GM12878 (cell line): ENCODE data around the gene TSSK2. TPM values are rescaled to one million over a fixed set of nuclear protein-coding genes. Genes with fewer than 3 reads are reported as not detected.

Experiments used
- ATAC-seq: fragments of 200-7000 bp; cut with Tn5 transposase; 3 replicates; pipeline ENCODE4 v1.9.1; 2020; ENCODE audit warnings: mild to moderate bottlenecking, moderate library complexity
- BruUV-seq: library from RNA; stranded (reverse); fragments of 400-500 nt; replicated peaks from 2 replicates; lab custom pipeline; 2021; lab: Mats Ljungman, UMichigan
- CTCF ChIA-PET: fragments of 300-600 bp; sonication (Branson Sonifier 250); formaldehyde crosslinking; extraction: SDS; loops from one replicate; lab custom pipeline; 2021; ENCODE audit warnings: inconsistent platforms; lab: Yijun Ruan, JAX
- POLR2A ChIA-PET: fragments of 350-600 bp; formaldehyde crosslinking; extraction: SDS; loops from one replicate; lab custom pipeline; 2021; ENCODE audit warnings: inconsistent platforms; lab: Charles Lee
- RAD21 ChIA-PET: fragments of 300-600 bp; sonication (Branson Sonifier 250); formaldehyde crosslinking; loops from one replicate; lab custom pipeline; 2023; ENCODE audit warnings: antibody characterized with exemption; ENCODE audit not compliant: unreplicated experiment; lab: Charles Lee
- SMC1A ChIA-PET: fragments of 300-600 bp; sonication (Branson Sonifier 250); formaldehyde crosslinking; loops from one replicate; lab custom pipeline; 2023; ENCODE audit not compliant: unreplicated experiment, uncharacterized antibody; lab: Charles Lee
- DNase-seq: peaks from one replicate; pipeline ENCODE4 v3.0.0-alpha.2; 2011; ENCODE audit warnings: low read depth, low spot score
- FAIRE-seq: peaks from 3 replicates; lab custom pipeline; 2011; peaks lifted over from hg19 to GRCh38; lab: Jason Lieb, UNC
- H2AFZ ChIP-seq: 2 replicates; pipeline ENCODE4 v1.6.0; 2011; ENCODE audit warnings: low read depth, low read length, control low read depth; ENCODE audit not compliant: control insufficient read depth
- H3K27ac ChIP-seq: 2 replicates; pipeline ENCODE4 v1.5.1; 2011; ENCODE audit warnings: control low read depth; ENCODE audit not compliant: control insufficient read depth, insufficient read depth
- H3K27me3 ChIP-seq, 2 experiments: replicated peaks in 1 of 2; 2 replicates each; pipeline versions ENCODE4 v1.6.0 to v1.6.1; 2011; ENCODE audit warnings: low read length in 1 of 2; ENCODE audit not compliant: control insufficient read depth in 2 of 2, insufficient read depth in 2 of 2
- H3K36me3 ChIP-seq, 2 experiments: 2 replicates each; pipeline ENCODE4 v1.5.1; 2011; ENCODE audit warnings: low read length in 1 of 2; ENCODE audit not compliant: control insufficient read depth in 2 of 2, insufficient read depth in 2 of 2
- H3K4me1 ChIP-seq: 2 replicates; pipeline ENCODE4 v1.6.1; 2011; ENCODE audit warnings: mild to moderate bottlenecking, low read length, moderate library complexity, mixed read lengths; ENCODE audit not compliant: control insufficient read depth, insufficient read depth
- H3K4me2 ChIP-seq: 2 replicates; pipeline ENCODE4 v1.6.0; 2011; ENCODE audit warnings: control low read depth; ENCODE audit not compliant: control insufficient read depth, insufficient read depth
- H3K4me3 ChIP-seq: fragments of 200-600 bp; sonication (generic); 2 replicates; pipeline ENCODE4 v1.5.1; 2016
- H3K79me2 ChIP-seq: 2 replicates; pipeline ENCODE4 v1.6.0; 2011; ENCODE audit warnings: low read length; ENCODE audit not compliant: control insufficient read depth, insufficient read depth
- H3K9ac ChIP-seq: 2 replicates; pipeline ENCODE4 v1.8.0; 2011; ENCODE audit warnings: low read length, control low read depth, mixed read lengths; ENCODE audit not compliant: control insufficient read depth, insufficient read depth
- H3K9me3 ChIP-seq: replicated peaks from 3 replicates; pipeline ENCODE4 v1.5.1; 2011; ENCODE audit warnings: mild to moderate bottlenecking, low read length; ENCODE audit not compliant: control insufficient read depth, insufficient read depth
- H4K20me1 ChIP-seq: 2 replicates; pipeline ENCODE4 v1.6.0; 2011; ENCODE audit not compliant: control insufficient read depth, insufficient read depth
- BHLHE40 ChIP-seq, 2 experiments: fragments of 450-650 bp in 1 of 2; IDR thresholded peaks; 2 replicates each; pipeline ENCODE4 v1.6.1; 2011 to 2017; ENCODE audit warnings: low read depth in 2 of 2, borderline replicate concordance in 1 of 2, improper control_type of control experiment in 1 of 2, low read length in 1 of 2, mild to moderate bottlenecking in 1 of 2
- CBX5 ChIP-seq: sonication (generic); IDR thresholded peaks from 2 replicates; pipeline ENCODE4 v1.6.1; 2016; ENCODE audit warnings: low read depth, moderate library complexity, mild to moderate bottlenecking, inconsistent platforms
- GABPA ChIP-seq: IDR thresholded peaks from 2 replicates; pipeline ENCODE4 v1.6.1; 2014; ENCODE audit warnings: antibody characterized with exemption, low read depth, mild to moderate bottlenecking, inconsistent platforms
- KAT2A ChIP-seq: conservative IDR thresholded peaks from 2 replicates; pipeline ENCODE4 v1.6.1; 2011; ENCODE audit warnings: low read depth, low read length; ENCODE audit not compliant: control insufficient read depth
- KDM1A ChIP-seq: fragments of 200-600 bp; sonication (generic); IDR thresholded peaks from 2 replicates; pipeline ENCODE4 v1.6.1; 2016; ENCODE audit warnings: borderline replicate concordance
- KLF5 ChIP-seq: fragments of 450-650 bp; IDR thresholded peaks from 2 replicates; pipeline ENCODE4 v1.6.1; 2014; ENCODE audit warnings: mild to moderate bottlenecking; ENCODE audit not compliant: partially characterized antibody
- LARP7 ChIP-seq: fragments of 450-650 bp; IDR thresholded peaks from 2 replicates; pipeline ENCODE4 v1.6.1; 2017; ENCODE audit warnings: mild to moderate bottlenecking
- MEF2B ChIP-seq: fragments of 450-650 bp; IDR thresholded peaks from 2 replicates; pipeline ENCODE4 v1.6.1; 2018; ENCODE audit warnings: mild to moderate bottlenecking, moderate library complexity; ENCODE audit not compliant: partially characterized antibody, poor library complexity, severe bottlenecking
- MYB ChIP-seq: fragments of 150-350 bp; IDR thresholded peaks from 2 replicates; pipeline ENCODE4 v1.6.1; 2014; ENCODE audit warnings: mild to moderate bottlenecking, low read depth, low read length, borderline replicate concordance
- NR2C2 ChIP-seq: IDR thresholded peaks from 2 replicates; pipeline ENCODE4 v1.6.1; 2011; ENCODE audit warnings: borderline replicate concordance, low read depth; ENCODE audit not compliant: control insufficient read depth, insufficient read length
- REST ChIP-seq: IDR thresholded peaks from 2 replicates; pipeline ENCODE4 v1.6.1; 2012; ENCODE audit warnings: mild to moderate bottlenecking, low read depth, low read length
- USF1 ChIP-seq: IDR thresholded peaks from 2 replicates; pipeline ENCODE4 v1.6.1; 2011; ENCODE audit warnings: borderline replicate concordance, low read depth, mild to moderate bottlenecking, moderate library complexity, mixed read lengths, low read length; ENCODE audit not compliant: insufficient read depth; ENCODE audit errors: extremely low read length
- USF2 ChIP-seq: IDR thresholded peaks from 2 replicates; pipeline ENCODE4 v1.6.1; 2011; ENCODE audit warnings: low read depth, low read length, improper control_type of control experiment, borderline replicate concordance
- ZZZ3 ChIP-seq: IDR thresholded peaks from 2 replicates; pipeline ENCODE4 v1.6.1; 2011; ENCODE audit warnings: low read depth; ENCODE audit not compliant: control insufficient read depth, insufficient read length
- WGBS: methylation state at CpG from one replicate; pipeline ENCODE4 v1.1.6; 2016; ENCODE audit warnings: low lambda C conversion rate; ENCODE audit not compliant: insufficient replicate concordance, insufficient coverage; ENCODE audit errors: missing lambda C conversion rate; 5-methylcytosine and 5-hydroxymethylcytosine counted together
- in situ Hi-C: fragments of 300-500 bp; cut with MboI; formaldehyde crosslinking; loops from 9 replicates; pipeline ENCODE4 v1.14.3; 2018; ENCODE audit warnings: mixed read lengths
- intact Hi-C: fragments of 100-400 bp; cut with micrococcal nuclease; formaldehyde crosslinking; loops from one replicate; pipeline ENCODE4 v1.14.2; 2022; ENCODE audit not compliant: unreplicated experiment
- polyA plus RNA-seq, 11 experiments: library from polyadenylated mRNA; depleted of rRNA in 4 of 11; unstranded in 6 of 11; stranded (reverse) in 5 of 11; fragments of >200 nt; fragmentation: Nextera tagmentation in 4 of 11; fragmentation: Illumina TruSeq in 1 of 11; extraction: Ambion mirVana in 4 of 11; extraction: Trizol in 1 of 11; gene quantifications; 1 replicate in 1 of 11; 2 replicates in 10 of 11; pipeline versions ENCODE4 v1.2.1 to v1.2.3, GENCODE V29; 2011 to 2016; ENCODE audit warnings: inconsistent platforms in 2 of 11, missing spikeins in 2 of 11, low read depth in 1 of 11
- total RNA-seq, 4 experiments: library from RNA; depleted of rRNA in 3 of 4; stranded (reverse); fragments of >200 nt in 3 of 4; fragmentation: Illumina TruSeq in 1 of 4; extraction: Trizol in 1 of 4; gene quantifications; 2 replicates each; pipeline versions ENCODE4 v1.2.1 to v1.2.3, GENCODE V29; 2013 to 2021

The TSSK2 gene
- total and polyA plus RNA-seq, 10 of the 15 experiments (the other 5 are each of a cell fraction or from before 2014, with no cell fraction given) = 0.03 to 0.17 TPM; not detected in 8

- Histone ChIP-seq H3K79me2 (no peaks in the 10 kb centered on the region), H3K4me2 (no peak overlapping the region)
- 100% methylated on average over 2 of the region's 2 CpGs for WGBS
Measured at GRCh38 chr22:19090183-19090582, 40.9 kb upstream of the TSSK2 start.

More at GRCh38 chr22:19090183-19090582, 40.9 kb upstream of the TSSK2 start:
- in situ Hi-C loops (no loop called here), intact Hi-C loops (no loop called here)
- SMC1A ChIA-PET = interaction anchor here (1.4 kb wide), 1 partner anchor 11 kb away, joined by 3 read pairs; no protein-coding TSS in a partner anchor
- Histone ChIP-seq H3K4me1 (peaks cover 7% of the 10 kb centered on the region), H3K4me3 (no peak overlapping the region), H3K9ac (no peak overlapping the region), H2AFZ (no peak overlapping the region), H3K27ac (no peak overlapping the region), H3K36me3 (peaks cover 2% of the 10 kb centered on the region in 2 experiments; a peak in 3 of 4 replicates), H3K27me3 (no peaks in the 10 kb centered on the region), H3K9me3 (no peaks in the 10 kb centered on the region), H4K20me1 (peaks cover 2% of the 10 kb centered on the region; the same call in 1 of the 2 replicates)
- POLR2A ChIA-PET = no interaction called here
- CTCF ChIA-PET = interaction anchor here (1.0 kb wide), 1 partner anchor 24 kb away, joined by 4 read pairs; no protein-coding TSS in a partner anchor
- FAIRE-seq = no peak
- RAD21 ChIA-PET = no interaction called here
- ATAC-seq = no peak
- no peak for DNase-seq
- no peak for TF ChIP-seq MEF2B
- TF ChIP-seq NR2C2 = no peak
- TF ChIP-seq KLF5 = no peak
- TF ChIP-seq USF1 = no peak
- TF ChIP-seq GABPA = no peak
- TF ChIP-seq KAT2A = no peak
- TF ChIP-seq LARP7 = no peak
- TF ChIP-seq CBX5 = no peak
- TF ChIP-seq KDM1A = no peak
- no peak for TF ChIP-seq BHLHE40 (IDR thresholded peaks at IDR 0.05; ENCODE audit: borderline replicate concordance in 1 of 2, low read depth in 2 of 2, low read length in 1 of 2)
- TF ChIP-seq ZZZ3 = no peak
- no peak for TF ChIP-seq MYB
- TF ChIP-seq USF2 = no peak
- no peak for TF ChIP-seq REST
- BruUV-seq = no TSS peak
